HUES64 (cell line): ENCODE measurements around the gene CAMSAP1.

ENCODE experiments used
- H3K27ac ChIP-seq: 2 replicates; pipeline ENCODE4 v1.7.0; 2013; ENCODE audit warnings: low read depth, low read length, inconsistent platforms
- H3K27me3 ChIP-seq: 2 replicates; pipeline ENCODE4 v1.6.1; 2013; ENCODE audit warnings: mild to moderate bottlenecking, low read length; ENCODE audit not compliant: insufficient read depth
- H3K36me3 ChIP-seq: 2 replicates; pipeline ENCODE4 v1.6.1; 2013; ENCODE audit warnings: mild to moderate bottlenecking, low read length; ENCODE audit not compliant: insufficient read depth
- H3K4me1 ChIP-seq: 2 replicates; pipeline ENCODE4 v1.6.1; 2013; ENCODE audit warnings: mild to moderate bottlenecking, low read length, moderate library complexity; ENCODE audit not compliant: insufficient read depth
- H3K4me3 ChIP-seq: 2 replicates; pipeline ENCODE4 v1.5.1; 2013; ENCODE audit warnings: mild to moderate bottlenecking, low read length, moderate library complexity
- H3K9ac ChIP-seq: 2 replicates; pipeline ENCODE4 v1.6.1; 2013; ENCODE audit warnings: mild to moderate bottlenecking, low read depth, low read length
- H3K9me3 ChIP-seq: 2 replicates; pipeline ENCODE4 v1.6.1; 2013; ENCODE audit warnings: low read depth, low read length; ENCODE audit not compliant: insufficient read depth
- WGBS: fragments of 150-250, 120-280 bp; methylation state at CpG from one replicate; pipeline ENCODE4 v1.1.7; 2013; ENCODE audit warnings: missing lambda C conversion rate; 5-methylcytosine and 5-hydroxymethylcytosine counted together

Gene CAMSAP1

DNA sequence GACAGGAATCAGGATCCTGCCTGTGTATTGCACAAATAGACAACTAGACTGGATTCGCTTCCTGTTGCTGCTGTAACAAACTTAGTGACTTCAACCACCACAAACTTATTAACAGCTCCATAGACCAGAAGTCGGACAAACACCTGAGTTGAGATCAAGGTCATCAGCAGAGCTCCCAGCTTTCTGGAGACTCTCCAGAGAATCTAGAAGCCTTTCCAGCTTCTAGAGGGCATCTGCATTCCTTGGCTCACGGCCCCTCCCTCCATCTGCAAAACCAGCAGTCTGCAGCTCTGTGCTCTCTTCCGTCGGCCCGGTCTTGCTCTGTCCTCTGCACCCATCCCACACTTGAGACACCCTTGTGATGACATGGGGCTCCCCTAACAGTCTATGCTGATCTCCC, 106.3 kb downstream of the CAMSAP1 start:
- Histone ChIP-seq H3K4me1 (no peaks in the 10 kb centered on the region), H3K36me3 (no peaks in the 10 kb centered on the region), H3K4me3 (no peak overlapping the region), H3K27ac (no peak overlapping the region), H3K9me3 (no peaks in the 10 kb centered on the region), H3K27me3 (no peaks in the 10 kb centered on the region), H3K9ac (no peak overlapping the region)
- WGBS = 89% methylated on average over 6 of the region's 6 CpGs

DNA sequence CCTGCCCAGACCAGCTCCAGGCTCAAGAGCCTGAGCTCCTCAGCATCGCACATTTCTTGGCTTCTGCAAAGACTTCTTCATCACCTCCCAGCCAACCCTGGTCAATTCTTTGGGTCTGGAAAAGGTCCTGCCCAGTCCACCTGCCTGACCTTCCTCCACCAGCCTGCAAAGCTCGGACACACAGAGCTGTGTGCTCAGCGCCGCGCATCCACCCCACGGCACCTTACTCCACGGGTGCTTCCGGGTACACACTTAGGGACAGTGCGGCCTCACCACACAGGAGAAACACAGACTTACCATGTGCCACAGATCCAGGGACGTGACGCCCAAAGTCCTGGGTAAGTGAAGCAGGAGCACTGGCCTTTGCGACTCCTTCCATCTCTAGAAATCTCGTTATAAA, 108.1 kb downstream of the CAMSAP1 start:
- Histone ChIP-seq H3K9me3 (no peaks in the 10 kb centered on the region), H3K4me3 (no peak overlapping the region), H3K27ac (no peak overlapping the region), H3K27me3 (no peaks in the 10 kb centered on the region), H3K36me3 (no peaks in the 10 kb centered on the region), H3K9ac (no peak overlapping the region), H3K4me1 (no peaks in the 10 kb centered on the region)
- 97% methylated on average over 13 of the region's 13 CpGs for WGBS

- no peak overlapping the region for H3K4me3 ChIP-seq
- H3K9ac ChIP-seq = no peak overlapping the region
- no peak overlapping the region for H3K27ac ChIP-seq
- H3K4me1 ChIP-seq = no peaks in the 10 kb centered on the region
- H3K36me3 ChIP-seq = no peaks in the 10 kb centered on the region
- no peaks in the 10 kb centered on the region for H3K27me3 ChIP-seq
- WGBS = 93% methylated on average over 10 of the region's 10 CpGs
- H3K9me3 ChIP-seq = no peaks in the 10 kb centered on the region
These were observed 109.1 kb downstream of the CAMSAP1 start for GRCh38 chr9:135798263-135798585.

DNA sequence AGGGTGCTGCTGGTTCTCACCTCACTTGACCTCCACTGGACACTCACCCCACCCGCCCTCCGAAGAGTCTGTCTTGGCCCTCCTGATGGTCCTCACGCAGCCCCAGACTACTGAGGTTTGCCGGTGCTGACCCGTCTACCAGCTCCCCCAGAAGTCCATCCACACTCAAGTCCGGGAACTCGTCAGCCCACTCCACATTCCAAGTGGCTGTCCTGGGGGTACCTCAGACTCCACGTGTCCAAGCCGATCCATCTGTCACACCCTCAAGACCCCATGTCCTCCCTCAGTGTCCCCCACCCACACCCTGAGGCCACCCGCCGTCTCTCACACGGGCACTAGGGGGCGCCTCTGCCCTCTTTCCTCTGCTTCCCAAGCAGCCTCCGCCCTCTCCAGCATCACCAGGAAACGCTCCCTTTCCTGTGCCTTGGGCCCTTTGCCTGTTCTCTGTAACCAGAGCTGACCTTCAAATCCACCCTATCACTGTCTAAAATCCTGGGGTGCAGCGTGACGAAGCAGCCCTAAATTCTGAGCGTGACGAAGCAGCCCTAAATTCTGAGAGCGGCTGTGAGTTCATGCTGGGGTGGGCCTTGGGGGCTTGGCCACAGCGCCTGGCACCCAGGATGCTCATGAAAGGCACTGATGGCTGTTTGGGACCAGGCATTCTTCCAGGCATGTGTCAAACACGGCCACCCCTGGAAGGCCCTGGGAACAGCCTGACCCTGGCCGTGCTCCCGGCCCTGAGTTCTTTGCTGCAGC, 109.7 kb downstream of the CAMSAP1 start:
- WGBS = 59% methylated on average over 24 of the region's 24 CpGs
- no peaks in the 10 kb centered on the region for H3K9me3 ChIP-seq
- H3K4me3 ChIP-seq = no peak overlapping the region
- no peaks in the 10 kb centered on the region for H3K4me1 ChIP-seq
- H3K27me3 ChIP-seq = no peaks in the 10 kb centered on the region
- H3K9ac ChIP-seq = no peak overlapping the region
- no peak overlapping the region for H3K27ac ChIP-seq
- no peaks in the 10 kb centered on the region for H3K36me3 ChIP-seq

DNA sequence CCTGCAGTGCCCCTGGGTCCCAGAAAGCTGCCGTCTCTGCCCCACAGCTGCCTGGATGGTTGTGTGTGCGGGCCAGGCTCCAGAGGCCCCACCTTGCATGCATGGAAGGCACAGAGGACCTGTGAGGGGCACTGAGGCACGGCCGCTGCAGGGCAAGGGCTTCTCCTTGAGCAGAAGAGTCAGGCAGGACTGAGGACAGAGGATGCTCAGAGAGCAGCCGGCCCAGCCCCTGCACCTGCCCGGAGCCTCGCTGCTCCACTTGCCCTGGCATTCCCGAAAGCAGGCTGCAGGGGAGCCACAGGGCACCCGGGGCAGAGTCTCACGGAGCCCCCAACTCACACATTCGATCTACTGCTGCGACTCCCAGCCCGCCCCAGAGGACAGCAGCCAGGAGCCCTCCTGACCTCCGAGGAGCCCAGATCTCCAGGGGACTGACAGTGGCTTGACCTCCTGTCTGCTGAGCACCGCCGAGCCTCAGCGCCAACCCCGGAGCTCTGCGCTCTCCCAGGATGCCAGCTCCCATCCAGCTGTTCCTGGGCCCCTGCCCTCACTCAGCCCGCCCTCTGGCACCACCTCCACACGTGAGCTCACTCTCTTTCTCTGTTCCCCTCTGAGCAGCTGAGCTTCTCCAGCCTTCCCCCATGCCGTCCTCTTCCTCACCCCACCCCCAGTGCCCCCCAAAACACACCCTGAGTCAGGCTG, 110.4 kb downstream of the CAMSAP1 start:
- no peak overlapping the region for H3K4me3 ChIP-seq
- no peaks in the 10 kb centered on the region for H3K36me3 ChIP-seq
- H3K27me3 ChIP-seq = no peaks in the 10 kb centered on the region
- H3K9me3 ChIP-seq = no peaks in the 10 kb centered on the region
- no peak overlapping the region for H3K27ac ChIP-seq
- H3K9ac ChIP-seq = no peak overlapping the region
- H3K4me1 ChIP-seq = no peaks in the 10 kb centered on the region
- 87% methylated on average over 22 of the region's 22 CpGs for WGBS

DNA sequence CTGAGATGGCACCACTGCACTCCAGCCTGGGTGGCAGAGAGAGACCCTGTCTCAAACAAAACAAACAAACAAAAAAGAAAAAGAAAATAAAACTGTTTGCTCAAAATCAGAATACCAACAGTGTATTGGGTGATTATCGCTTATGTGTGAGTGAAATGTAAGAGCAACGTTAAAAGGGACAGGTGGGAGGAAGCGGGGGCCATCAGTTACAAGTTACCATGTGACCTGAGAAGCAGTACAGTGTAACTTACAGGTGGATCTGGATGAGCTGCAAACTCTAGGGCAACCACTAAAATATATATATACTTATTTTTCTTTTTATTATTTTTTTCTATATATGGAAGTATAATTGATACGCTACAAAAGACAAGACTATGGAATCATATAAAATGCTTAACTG, 112.0 kb downstream of the CAMSAP1 start:
- H3K27ac ChIP-seq = no peak overlapping the region
- no peak overlapping the region for H3K9ac ChIP-seq
- H3K4me3 ChIP-seq = no peak overlapping the region
- H3K36me3 ChIP-seq = no peaks in the 10 kb centered on the region
- H3K27me3 ChIP-seq = no peaks in the 10 kb centered on the region
- WGBS = 90% methylated on average over 3 of the region's 4 CpGs
- H3K4me1 ChIP-seq = no peaks in the 10 kb centered on the region
- H3K9me3 ChIP-seq = no peaks in the 10 kb centered on the region

DNA sequence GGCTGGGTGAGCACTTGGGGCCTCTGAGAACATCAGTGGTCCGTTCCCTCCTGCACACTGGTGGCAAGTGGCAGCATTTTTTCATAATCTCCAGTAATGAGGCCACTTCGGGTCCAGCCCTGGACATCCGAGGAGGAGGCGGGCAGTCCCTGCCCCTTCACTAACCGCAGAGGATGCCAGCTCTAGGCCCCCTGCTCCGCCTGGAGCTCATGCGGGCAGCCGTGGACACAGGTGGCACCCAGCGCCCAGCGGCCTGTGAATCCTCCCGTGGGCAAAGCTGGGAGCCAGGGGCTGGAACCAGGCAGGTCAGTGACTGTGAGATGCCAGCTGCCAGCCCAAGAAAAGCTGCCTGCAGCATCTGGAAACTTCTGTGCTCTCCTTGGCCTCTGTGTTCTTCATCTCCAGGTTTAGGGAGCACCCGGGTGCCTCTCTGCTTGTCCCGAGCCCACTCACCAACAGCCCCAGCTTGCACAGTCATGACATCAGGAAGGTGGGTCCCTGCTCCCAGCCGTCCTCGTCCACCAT, 112.9 kb downstream of the CAMSAP1 start:
- Histone ChIP-seq H3K9ac (no peak overlapping the region), H3K27ac (no peak overlapping the region), H3K4me3 (no peak overlapping the region), H3K36me3 (no peaks in the 10 kb centered on the region), H3K4me1 (no peaks in the 10 kb centered on the region), H3K9me3 (no peaks in the 10 kb centered on the region), H3K27me3 (no peaks in the 10 kb centered on the region)
- WGBS = 94% methylated on average over 15 of the region's 15 CpGs

GRCh38 chr9:135794057-135794335, 113.3 kb downstream of the CAMSAP1 start:
- Histone ChIP-seq H3K9ac (no peak overlapping the region), H3K4me3 (no peak overlapping the region), H3K27ac (no peak overlapping the region), H3K27me3 (no peaks in the 10 kb centered on the region), H3K36me3 (no peaks in the 10 kb centered on the region), H3K4me1 (no peaks in the 10 kb centered on the region), H3K9me3 (no peaks in the 10 kb centered on the region)
- 83% methylated on average over 7 of the region's 7 CpGs for WGBS

GRCh38 chr9:135793221-135794056, 113.9 kb downstream of the CAMSAP1 start:
- H3K4me3 ChIP-seq = no peak overlapping the region
- H3K4me1 ChIP-seq = no peaks in the 10 kb centered on the region
- no peaks in the 10 kb centered on the region for H3K27me3 ChIP-seq
- no peak overlapping the region for H3K9ac ChIP-seq
- 88% methylated on average over 16 of the region's 16 CpGs for WGBS
- no peak overlapping the region for H3K27ac ChIP-seq
- no peaks in the 10 kb centered on the region for H3K36me3 ChIP-seq
- no peaks in the 10 kb centered on the region for H3K9me3 ChIP-seq

- no peak overlapping the region for H3K4me3 ChIP-seq
- no peaks in the 10 kb centered on the region for H3K27me3 ChIP-seq
- no peak overlapping the region for H3K9ac ChIP-seq
- H3K36me3 ChIP-seq = no peaks in the 10 kb centered on the region
- H3K4me1 ChIP-seq = no peaks in the 10 kb centered on the region
- H3K9me3 ChIP-seq = no peaks in the 10 kb centered on the region
- no peak overlapping the region for H3K27ac ChIP-seq
- WGBS = 94% methylated on average over 31 of the region's 31 CpGs
These were observed 114.8 kb downstream of the CAMSAP1 start for GRCh38 chr9:135792268-135793128.
